NCI-H226 (cell line): ENCODE results near the gene UFL1.

Experiments
- DNase-seq: peaks from one replicate; pipeline ENCODE4 v3.0.0-alpha.2; 2015

UFL1 gene

DNA sequence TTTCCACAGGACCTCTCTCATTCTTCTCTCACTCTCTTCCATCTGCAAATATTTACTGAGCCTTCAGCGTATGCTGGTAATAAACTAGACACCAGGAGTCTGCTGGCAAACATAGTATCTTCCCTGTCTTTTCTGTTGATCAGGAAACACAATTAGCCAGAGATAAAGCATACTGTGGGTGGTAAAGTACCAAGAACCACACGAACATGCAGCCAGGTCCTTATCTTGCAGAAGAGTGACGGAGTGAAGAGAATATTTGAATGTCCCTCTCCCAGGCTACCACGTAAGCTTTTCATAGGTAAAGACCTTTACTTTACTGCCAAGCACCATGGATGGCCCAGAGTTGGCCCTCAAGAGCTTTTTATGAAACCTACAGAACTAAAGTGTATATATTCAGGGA lies 54.6 kb downstream of the UFL1 start:
- DNase-seq = no peak

DNA sequence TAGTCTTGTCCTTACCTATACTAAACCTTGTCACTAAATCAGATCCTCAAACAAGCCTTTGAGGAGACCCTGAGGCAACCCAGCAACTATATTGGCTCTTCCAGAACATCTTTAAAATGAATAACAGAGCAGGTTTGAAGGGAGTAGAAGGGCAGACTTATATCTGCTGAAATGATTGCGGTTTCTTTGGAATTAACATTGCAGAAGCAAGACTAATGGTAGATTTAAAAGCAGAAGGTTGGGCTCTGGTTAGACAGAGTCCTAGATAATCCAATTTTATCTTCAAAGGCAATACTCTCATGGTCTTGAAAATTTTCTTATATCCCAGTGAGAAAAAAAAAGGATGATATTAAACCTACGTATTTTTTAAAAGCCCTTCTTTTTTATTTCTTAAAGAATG lies 60.4 kb downstream of the UFL1 start:
- no peak for DNase-seq

DNA sequence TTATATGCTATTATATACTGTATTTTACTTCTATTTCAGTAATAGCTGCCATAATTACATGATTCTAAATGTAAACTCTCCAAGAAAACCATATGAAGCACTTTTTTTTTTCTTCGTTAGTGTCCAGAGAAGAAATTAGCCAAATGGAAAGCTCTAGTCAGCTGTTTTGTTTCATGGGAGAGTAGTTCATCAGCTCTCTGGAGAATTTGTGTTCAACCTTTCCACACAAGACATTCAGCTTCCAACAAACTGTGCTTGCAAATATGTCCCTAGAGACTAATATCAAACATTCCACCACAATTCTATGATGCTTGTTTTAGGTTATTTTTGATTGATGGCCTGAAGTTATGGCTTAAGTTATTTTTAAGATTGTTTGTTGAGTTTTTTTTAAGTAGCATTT lies 60.8 kb downstream of the UFL1 start:
- DNase-seq = no peak

DNA sequence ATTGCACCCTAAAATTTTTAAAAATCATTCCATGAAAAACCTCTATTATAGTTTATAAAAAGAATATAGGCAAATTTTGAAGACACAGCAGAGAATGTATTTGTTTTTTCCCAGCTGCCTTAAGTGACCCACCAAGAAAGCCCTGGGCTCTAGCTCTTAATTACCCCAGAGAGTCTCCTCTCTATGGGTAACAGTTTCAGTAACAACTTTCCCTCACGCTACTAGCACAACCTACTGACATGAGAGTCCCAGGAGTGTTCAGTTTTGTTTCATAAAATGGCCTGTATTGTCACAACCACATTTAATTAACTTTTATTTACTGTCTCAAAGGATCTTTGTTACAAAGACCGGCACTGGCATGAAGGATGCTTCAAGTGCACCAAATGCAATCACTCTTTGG lies 82.8 kb downstream of the UFL1 start:
- DNase-seq = no peak
